HG03469 (cell line): ENCODE measurements around the gene USP47.

Source experiments
- ATAC-seq: cut with Tn5 transposase; IDR thresholded peaks from one replicate; pipeline ENCODE4 v1.9.1; 2021; ENCODE audit warnings: mild to moderate bottlenecking, moderate library complexity, moderate number of reproducible peaks; ENCODE audit not compliant: unreplicated experiment

USP47 gene

GRCh38 chr11:11996321-11997048, 154.7 kb downstream of the USP47 start:
- no peak for ATAC-seq

- ATAC-seq, result no peak
These were observed 155.2 kb downstream of the USP47 start for GRCh38 chr11:11997049-11997322.

DNA sequence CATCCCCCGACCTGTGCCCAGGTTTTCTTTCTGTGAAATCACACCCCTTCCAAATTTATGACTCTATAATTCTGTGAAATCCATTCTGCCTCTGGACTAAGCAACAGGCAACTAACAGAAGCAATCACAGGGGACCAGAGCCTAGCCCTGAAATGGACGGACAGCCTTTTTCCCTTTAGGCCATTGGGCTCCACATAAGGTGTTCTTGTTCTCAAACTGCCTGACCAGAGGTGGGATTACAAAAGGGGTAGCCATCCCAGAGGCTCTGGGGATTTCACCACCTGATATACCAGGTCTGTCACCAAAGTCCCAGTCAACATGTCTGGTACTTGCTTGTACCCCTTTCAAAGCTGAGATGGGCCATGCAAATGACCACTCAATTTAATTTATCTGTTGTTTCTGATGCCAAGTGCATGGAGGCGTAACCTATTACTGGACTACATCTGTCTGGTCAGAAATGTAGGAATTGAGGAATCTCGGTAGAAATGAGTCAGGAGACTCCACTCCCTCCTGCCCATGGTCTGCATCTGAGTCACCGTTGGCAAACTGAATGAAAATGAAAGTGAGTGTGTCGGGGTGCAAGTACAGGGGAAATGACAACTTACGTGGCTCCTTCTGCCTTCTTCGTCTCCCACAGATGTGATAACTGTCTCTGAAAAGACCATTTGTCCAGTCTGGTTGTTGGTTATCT, 156.5 kb downstream of the USP47 start:
- no peak for ATAC-seq

DNA sequence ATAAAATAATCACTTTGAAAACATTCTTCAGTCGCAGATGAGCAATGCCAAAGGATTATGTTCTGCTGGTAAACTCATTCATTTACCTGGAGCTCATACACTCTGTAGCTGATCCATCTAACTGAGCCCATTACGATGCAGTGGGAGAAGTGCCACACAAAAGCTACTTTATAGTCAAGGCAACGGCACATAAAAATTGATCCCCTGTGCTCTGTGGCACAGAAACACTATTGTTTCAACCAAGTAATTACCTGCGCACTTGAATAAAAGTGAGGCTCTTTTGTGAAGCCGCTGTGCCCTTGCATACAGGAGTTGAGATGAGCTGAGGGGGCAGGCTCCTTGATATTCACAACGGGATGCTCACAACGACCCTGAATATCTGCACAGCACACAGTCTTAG, 159.4 kb downstream of the USP47 start:
- no peak for ATAC-seq

- no peak for ATAC-seq
These were observed 161.6 kb downstream of the USP47 start for GRCh38 chr11:12003336-12003735.

- no peak for ATAC-seq
These were observed 162.0 kb downstream of the USP47 start for GRCh38 chr11:12003815-12004214.

GRCh38 chr11:12005061-12005460, 163.3 kb downstream of the USP47 start:
- ATAC-seq, result no peak

DNA sequence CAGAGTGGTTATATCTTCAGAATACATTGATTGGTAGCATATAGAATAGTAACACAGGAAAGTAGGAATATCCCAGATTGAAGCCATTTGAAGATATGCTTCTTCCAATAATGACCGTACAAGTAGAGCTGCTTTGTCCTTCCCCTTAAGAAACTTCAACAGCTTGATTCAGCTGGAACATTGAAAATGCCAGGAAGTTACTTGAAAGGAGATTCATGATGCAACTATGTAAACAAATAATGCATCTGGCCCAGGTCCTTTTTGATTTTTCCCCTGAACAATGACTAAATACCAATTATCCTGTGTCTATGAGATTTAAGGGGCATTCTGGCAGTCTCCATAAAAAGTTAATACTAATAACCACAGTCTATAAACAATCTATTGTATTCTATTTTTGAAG, 163.7 kb downstream of the USP47 start:
- ATAC-seq, result no peak

GRCh38 chr11:12006552-12007229, 164.9 kb downstream of the USP47 start:
- no peak for ATAC-seq

GRCh38 chr11:12007230-12007593, 165.4 kb downstream of the USP47 start:
- ATAC-seq, result no peak

DNA sequence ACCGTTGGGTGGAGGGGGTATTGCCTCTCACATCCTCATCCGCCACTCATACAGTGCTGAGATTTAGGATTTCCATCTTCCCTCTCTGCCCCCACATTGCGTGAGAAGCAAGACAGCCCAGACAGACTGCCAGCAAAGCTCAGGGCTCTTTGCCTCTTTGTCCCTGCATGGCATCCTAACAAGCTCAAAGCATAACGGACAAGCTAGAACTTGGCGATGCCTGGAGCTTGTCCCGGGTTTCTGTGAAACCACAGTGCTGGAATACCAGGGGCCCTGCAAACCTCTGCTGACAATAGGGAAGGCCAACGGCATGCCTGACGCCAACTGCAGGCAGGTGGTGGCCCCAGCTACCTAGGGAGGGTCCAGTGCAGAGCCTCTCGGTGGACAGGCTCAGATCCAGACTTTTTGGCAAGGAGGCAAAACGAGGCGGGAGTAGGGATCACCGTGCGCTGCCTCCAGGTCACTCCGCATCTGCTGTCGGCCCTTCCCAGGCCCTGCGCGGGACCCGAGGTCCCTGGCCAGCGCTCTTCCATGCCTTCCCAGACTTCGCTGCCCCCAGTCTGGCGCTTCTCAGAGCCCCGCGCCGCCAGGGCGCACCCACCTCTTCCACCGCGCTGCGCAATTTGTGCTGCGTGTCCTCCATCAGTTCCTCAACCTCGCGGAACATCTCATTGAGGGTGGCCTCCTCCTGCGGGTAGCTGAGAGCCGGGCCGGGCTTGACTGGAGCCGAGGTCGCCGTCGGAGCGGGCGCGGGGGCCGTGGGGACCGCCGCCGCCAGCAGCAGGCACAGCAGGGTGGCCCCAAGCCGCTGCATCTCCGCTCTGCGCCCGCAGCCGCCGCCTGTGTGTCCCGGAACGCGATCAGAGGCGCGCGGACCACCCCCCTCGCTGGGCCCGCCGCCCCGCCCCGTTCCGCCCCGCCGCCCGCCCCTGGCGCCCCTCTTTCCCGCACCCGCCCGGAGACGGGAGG, 166.3 kb downstream of the USP47 start, which contains the start of gene DKK3:
Gene DKK3, minus strand, starts transcription at position 858 of the 969 bp plus-strand sequence. Its CDS starts 44 bp downstream, at position 814.
- ATAC-seq, result no peak
